Neutrophil (primary cell): ENCODE measurements around the gene ENHO.

Source experiments
- H3K27ac ChIP-seq: fragments of 200-600 bp; sonication (generic); 2 replicates; pipeline ENCODE4 v1.5.1; 2016; ENCODE audit warnings: mild to moderate bottlenecking, moderate library complexity
- H3K27me3 ChIP-seq: fragments of 200-600 bp; sonication (generic); 2 replicates; pipeline ENCODE4 v1.6.0; 2016; ENCODE audit warnings: mild to moderate bottlenecking
- H3K36me3 ChIP-seq: fragments of 200-600 bp; sonication (generic); 2 replicates; pipeline ENCODE4 v1.5.1; 2017
- H3K4me1 ChIP-seq, 2 experiments: fragments of 200-600 bp in 1 of 2; sonication (generic) in 1 of 2; 1 replicate in 1 of 2; 2 replicates in 1 of 2; pipeline versions ENCODE4 v1.5.1 to v1.6.1; 2013 to 2016; ENCODE audit warnings: low read depth in 1 of 2, low read length in 1 of 2, mild to moderate bottlenecking in 1 of 2, moderate library complexity in 1 of 2; ENCODE audit not compliant: control insufficient read depth in 1 of 2, insufficient read depth in 1 of 2
- H3K4me3 ChIP-seq, 2 experiments: fragments of 200-600 bp in 1 of 2; sonication (generic) in 1 of 2; 1 replicate in 1 of 2; 2 replicates in 1 of 2; pipeline ENCODE4 v1.5.1; 2013 to 2016; ENCODE audit warnings: low read depth in 1 of 2, low read length in 1 of 2, mild to moderate bottlenecking in 1 of 2, moderate library complexity in 1 of 2
- H3K9me3 ChIP-seq: fragments of 200-600 bp; sonication (generic); 2 replicates; pipeline ENCODE4 v1.5.1; 2016
- CTCF ChIP-seq: fragments of 200-600 bp; sonication (generic); IDR thresholded peaks from 2 replicates; pipeline ENCODE4 v1.5.1; 2016; ENCODE audit warnings: antibody characterized with exemption

ENHO gene

GRCh38 chr9:34518110-34518616, 4.6 kb downstream of the ENHO start:
- H3K36me3 ChIP-seq: no peaks in the 10 kb centered on the region
- no peak overlapping the region for H3K27ac ChIP-seq
- H3K27me3 ChIP-seq: peaks cover 55% of the 10 kb centered on the region
- H3K9me3 ChIP-seq: no peaks in the 10 kb centered on the region
- TF ChIP-seq CTCF: no peak
- no peak overlapping the region for H3K4me3 ChIP-seq
- H3K4me1 ChIP-seq: peaks cover 3 to 5% of the 10 kb centered on the region in 2 experiments

DNA sequence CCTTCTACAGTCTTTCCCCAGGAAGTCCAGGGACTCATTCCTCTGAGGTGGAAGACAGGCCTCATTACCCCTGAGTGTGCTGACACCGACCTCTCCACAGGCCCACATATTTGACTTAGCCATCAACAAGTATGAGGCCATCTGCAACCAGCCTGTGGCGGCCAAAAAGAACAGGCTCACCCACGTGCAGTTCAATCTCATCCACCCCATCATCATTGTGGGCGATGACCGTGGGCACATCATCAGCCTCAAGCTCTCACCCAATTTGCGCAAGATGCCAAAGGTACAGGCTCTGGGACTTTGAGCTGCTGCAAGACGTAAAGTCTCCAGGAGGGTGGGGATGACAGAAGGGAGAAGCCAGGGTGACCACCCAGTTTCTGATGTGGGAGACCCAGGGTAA, 5.6 kb downstream of the ENHO start:
- Histone ChIP-seq H3K27ac (no peak overlapping the region), H3K9me3 (no peaks in the 10 kb centered on the region), H3K27me3 (peaks cover 47% of the 10 kb centered on the region), H3K4me1 (no peaks in the 10 kb centered on the region), H3K36me3 (no peaks in the 10 kb centered on the region), H3K4me3 (no peak overlapping the region)
- TF ChIP-seq CTCF: no peak

DNA sequence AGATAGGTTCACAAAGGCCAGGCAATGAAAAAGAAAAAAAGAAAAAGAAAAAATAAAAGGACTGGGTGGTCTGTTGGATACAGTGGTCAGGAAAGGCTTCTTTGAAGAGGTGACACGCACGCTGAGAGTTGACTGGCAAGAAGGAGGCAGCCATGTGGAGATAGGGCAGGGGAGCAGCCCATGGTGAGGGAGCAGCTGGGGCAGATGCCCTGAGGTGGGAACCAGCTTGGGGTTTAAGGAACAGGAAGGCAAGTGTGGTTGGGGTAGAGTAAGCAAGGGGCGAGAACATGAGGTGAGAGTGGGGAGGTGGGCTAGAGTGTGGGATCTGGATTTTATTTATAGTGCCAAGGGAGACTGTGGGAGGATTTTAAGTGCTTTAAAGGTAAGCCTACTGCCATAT, 6.8 kb downstream of the ENHO start:
- peaks cover 38% of the 10 kb centered on the region for H3K27me3 ChIP-seq
- H3K9me3 ChIP-seq: no peaks in the 10 kb centered on the region
- no peak overlapping the region for H3K4me3 ChIP-seq
- H3K27ac ChIP-seq: no peak overlapping the region
- no peaks in the 10 kb centered on the region for H3K4me1 ChIP-seq
- no peaks in the 10 kb centered on the region for H3K36me3 ChIP-seq
- TF ChIP-seq CTCF: no peak

DNA sequence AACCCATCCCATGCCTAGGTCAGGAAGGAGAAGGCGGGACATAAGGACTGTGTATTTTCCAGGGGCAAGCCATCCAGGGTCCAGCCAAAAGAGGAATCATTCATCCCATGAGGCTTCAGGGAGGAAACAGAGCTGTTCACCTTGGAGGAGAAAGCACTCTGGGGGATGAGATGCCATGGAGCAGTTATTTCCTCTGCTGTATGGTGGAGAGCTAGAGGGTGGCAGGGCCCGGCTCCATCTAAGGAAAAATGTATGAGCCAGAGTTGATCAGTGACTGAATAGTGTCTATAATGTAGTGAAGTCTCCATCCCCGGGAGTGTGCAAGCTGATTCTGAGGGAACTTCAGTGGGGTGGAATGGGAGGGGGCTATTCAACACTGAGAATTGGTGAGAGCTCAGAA, 8.0 kb downstream of the ENHO start:
- no peaks in the 10 kb centered on the region for H3K4me1 ChIP-seq
- peaks cover 37% of the 10 kb centered on the region for H3K27me3 ChIP-seq
- TF ChIP-seq CTCF: no peak
- H3K36me3 ChIP-seq: no peaks in the 10 kb centered on the region
- H3K4me3 ChIP-seq: no peak overlapping the region
- no peak overlapping the region for H3K27ac ChIP-seq
- no peaks in the 10 kb centered on the region for H3K9me3 ChIP-seq

- Histone ChIP-seq H3K9me3 (no peaks in the 10 kb centered on the region), H3K27ac (no peak overlapping the region), H3K27me3 (peaks cover 35% of the 10 kb centered on the region), H3K36me3 (no peaks in the 10 kb centered on the region), H3K4me1 (no peaks in the 10 kb centered on the region), H3K4me3 (no peak overlapping the region)
- TF ChIP-seq CTCF: no peak
These were observed 8.4 kb downstream of the ENHO start for GRCh38 chr9:34514401-34514800.
